IgD-negative memory B cell (primary cell): ENCODE data around the gene CHST6. TPM values are rescaled to one million over a fixed set of nuclear protein-coding genes. Genes with fewer than 3 reads are reported as not detected.
"Not testable (repeated sequence)": the region's sequence is repeated elsewhere in the genome, so short reads cannot be mapped to it uniquely, and the experiment has no call there.

Experiments used
- H3K27ac Mint-ChIP-seq, 3 donors: one replicate each; pipeline ENCODE4 v1.8.0; 2020 to 2022; ENCODE audit warnings: mild to moderate bottlenecking in 3 of 3, mixed read lengths in 3 of 3, moderate library complexity in 1 of 3
- H3K27me3 Mint-ChIP-seq: one replicate; pipeline ENCODE4 v1.8.0; 2021; ENCODE audit warnings: mixed read lengths
- H3K36me3 Mint-ChIP-seq: one replicate; pipeline ENCODE4 v1.8.0; 2020; ENCODE audit warnings: mild to moderate bottlenecking, mixed read lengths
- H3K4me1 Mint-ChIP-seq, 3 donors: one replicate each; pipeline ENCODE4 v1.8.0; 2020 to 2022; ENCODE audit warnings: mixed read lengths in 3 of 3, mild to moderate bottlenecking in 1 of 3
- H3K4me3 Mint-ChIP-seq, 4 donors: one replicate each; pipeline ENCODE4 v1.8.0; 2020 to 2022; ENCODE audit warnings: mild to moderate bottlenecking in 4 of 4, mixed read lengths in 4 of 4, moderate library complexity in 3 of 4
- H3K9me3 Mint-ChIP-seq, 3 donors: one replicate each; pipeline ENCODE4 v1.8.0; 2020 to 2021; ENCODE audit warnings: mixed read lengths in 3 of 3, mild to moderate bottlenecking in 1 of 3
- polyA plus RNA-seq: library from polyadenylated mRNA; unstranded; fragments of 300-500 nt; fragmentation: Illumina TruSeq; gene quantifications from one replicate; pipeline ENCODE4 v1.2.3, GENCODE V29; 2021

Gene CHST6
- polyA plus RNA-seq, 1 donor from 2014 or later, result 0.13 TPM

GRCh38 chr16:75526032-75526790 lies 31.0 kb upstream of the CHST6 start:
- H3K4me3 Mint-ChIP-seq, result peak overlapping the region in 1 of 4 donors; percentile 2
- no peaks in the 10 kb centered on the region for H3K9me3 Mint-ChIP-seq
- no peak overlapping the region for H3K27ac Mint-ChIP-seq
- H3K36me3 Mint-ChIP-seq, result no peaks in the 10 kb centered on the region
- H3K4me1 Mint-ChIP-seq, result peaks cover 4 to 8% (median 5%) of the 10 kb centered on the region in 3 donors
- no peaks in the 10 kb centered on the region for H3K27me3 Mint-ChIP-seq

GRCh38 chr16:75519175-75519574 lies 23.9 kb upstream of the CHST6 start:
- peak overlapping the region in 1 of 4 donors; percentile 35 for H3K4me3 Mint-ChIP-seq
- H3K27ac Mint-ChIP-seq, result no peak overlapping the region
- no peaks in the 10 kb centered on the region for H3K9me3 Mint-ChIP-seq
- H3K27me3 Mint-ChIP-seq, result no peaks in the 10 kb centered on the region
- H3K36me3 Mint-ChIP-seq, result no peaks in the 10 kb centered on the region
- H3K4me1 Mint-ChIP-seq, result peaks cover 8 to 13% (median 10%) of the 10 kb centered on the region in 3 donors

- not testable (repeated sequence) for H3K27me3 Mint-ChIP-seq, H3K36me3 Mint-ChIP-seq, H3K27ac Mint-ChIP-seq, H3K9me3 Mint-ChIP-seq
- peak overlapping the region; percentile 78 to 97 (median 88) for H3K4me3 Mint-ChIP-seq
- H3K4me1 Mint-ChIP-seq, result peaks cover 8 to 12% (median 10%) of the 10 kb centered on the region in 3 donors
Observed at GRCh38 chr16:75516189-75516966, 21.1 kb upstream of the CHST6 start.

- no peaks in the 10 kb centered on the region for H3K9me3 Mint-ChIP-seq
- peak overlapping the region in 1 of 4 donors; percentile 22 for H3K4me3 Mint-ChIP-seq
- no peak overlapping the region for H3K27ac Mint-ChIP-seq
- H3K4me1 Mint-ChIP-seq, result peaks cover 6 to 10% (median 8%) of the 10 kb centered on the region in 3 donors
- H3K27me3 Mint-ChIP-seq, result no peaks in the 10 kb centered on the region
- H3K36me3 Mint-ChIP-seq, result no peaks in the 10 kb centered on the region
Observed at GRCh38 chr16:75514296-75514695, 19.1 kb upstream of the CHST6 start.

- peaks cover 0 to 2% (median 0%) of the 10 kb centered on the region in 3 donors for H3K9me3 Mint-ChIP-seq
- no peaks in the 10 kb centered on the region for H3K4me1 Mint-ChIP-seq
- H3K4me3 Mint-ChIP-seq, result no peak overlapping the region
- no peaks in the 10 kb centered on the region for H3K36me3 Mint-ChIP-seq
- peaks cover 6% of the 10 kb centered on the region for H3K27me3 Mint-ChIP-seq
- H3K27ac Mint-ChIP-seq, result no peak overlapping the region
Observed at GRCh38 chr16:75506574-75506973, 11.3 kb upstream of the CHST6 start.

- H3K27ac Mint-ChIP-seq, result no peak overlapping the region
- no peaks in the 10 kb centered on the region for H3K36me3 Mint-ChIP-seq
- no peaks in the 10 kb centered on the region for H3K4me1 Mint-ChIP-seq
- no peak overlapping the region for H3K4me3 Mint-ChIP-seq
- H3K27me3 Mint-ChIP-seq, result peaks cover 7% of the 10 kb centered on the region
- H3K9me3 Mint-ChIP-seq, result peaks cover 0 to 2% (median 0%) of the 10 kb centered on the region in 3 donors
Observed at GRCh38 chr16:75506107-75506506, 10.9 kb upstream of the CHST6 start.

- Mint-ChIP-seq H3K4me1 (no peaks in the 10 kb centered on the region), H3K9me3 (peaks cover 0 to 2% (median 0%) of the 10 kb centered on the region in 3 donors), H3K27ac (no peak overlapping the region), H3K36me3 (no peaks in the 10 kb centered on the region), H3K27me3 (peaks cover 9% of the 10 kb centered on the region), H3K4me3 (no peak overlapping the region)
Observed at GRCh38 chr16:75503801-75504200, 8.6 kb upstream of the CHST6 start.

- Mint-ChIP-seq H3K27me3 (peaks cover 6% of the 10 kb centered on the region), H3K9me3 (peaks cover 0 to 2% (median 0%) of the 10 kb centered on the region in 3 donors), H3K27ac (no peak overlapping the region), H3K4me3 (no peak overlapping the region), H3K36me3 (no peaks in the 10 kb centered on the region), H3K4me1 (no peaks in the 10 kb centered on the region)
Observed at GRCh38 chr16:75502916-75503605, 7.8 kb upstream of the CHST6 start.

- H3K36me3 Mint-ChIP-seq, H3K9me3 Mint-ChIP-seq, H3K4me1 Mint-ChIP-seq, H3K27ac Mint-ChIP-seq, H3K4me3 Mint-ChIP-seq: not testable (repeated sequence)
- H3K27me3 Mint-ChIP-seq, result peaks cover 12% of the 10 kb centered on the region
Observed at GRCh38 chr16:75501820-75502219, 6.6 kb upstream of the CHST6 start.

- no peaks in the 10 kb centered on the region for H3K36me3 Mint-ChIP-seq
- H3K27me3 Mint-ChIP-seq, result peaks cover 14% of the 10 kb centered on the region
- no peaks in the 10 kb centered on the region for H3K4me1 Mint-ChIP-seq
- peaks cover 0 to 2% (median 0%) of the 10 kb centered on the region in 3 donors for H3K9me3 Mint-ChIP-seq
- H3K27ac Mint-ChIP-seq, result no peak overlapping the region
- H3K4me3 Mint-ChIP-seq, result no peak overlapping the region
Observed at GRCh38 chr16:75501359-75501758, 6.1 kb upstream of the CHST6 start.

- not testable (repeated sequence) for H3K27ac Mint-ChIP-seq
Observed at GRCh38 chr16:75498605-75499322, 3.5 kb upstream of the CHST6 start.

GRCh38 chr16:75497558-75497957 lies 2.3 kb upstream of the CHST6 start:
- Mint-ChIP-seq H3K36me3 (no peaks in the 10 kb centered on the region), H3K4me1 (peaks cover 2 to 9% (median 8%) of the 10 kb centered on the region in 3 donors), H3K27ac (no peak overlapping the region), H3K4me3 (no peak overlapping the region), H3K9me3 (peaks cover 0 to under 1% (median 0%) of the 10 kb centered on the region in 3 donors), H3K27me3 (peaks cover 25% of the 10 kb centered on the region)

More at GRCh38 chr16:75498605-75499322, 3.5 kb upstream of the CHST6 start:
- H3K9me3 Mint-ChIP-seq, H3K4me1 Mint-ChIP-seq, H3K4me3 Mint-ChIP-seq, H3K36me3 Mint-ChIP-seq: not testable (repeated sequence)
- H3K27me3 Mint-ChIP-seq, result peaks cover 23% of the 10 kb centered on the region

GRCh38 chr16:75494661-75495075 lies 573 bp downstream of the CHST6 start:
- H3K9me3 Mint-ChIP-seq, result no peaks in the 10 kb centered on the region
- peak overlapping the region; percentile 56 to 87 (median 74) for H3K4me3 Mint-ChIP-seq
- H3K27me3 Mint-ChIP-seq, result peaks cover 19% of the 10 kb centered on the region
- H3K36me3 Mint-ChIP-seq, result no peaks in the 10 kb centered on the region
- H3K27ac Mint-ChIP-seq, result no peak overlapping the region
- H3K4me1 Mint-ChIP-seq, result peaks cover 5 to 12% (median 11%) of the 10 kb centered on the region in 3 donors

- Mint-ChIP-seq H3K27ac (no peak overlapping the region), H3K27me3 (peaks cover 19% of the 10 kb centered on the region), H3K9me3 (no peaks in the 10 kb centered on the region), H3K36me3 (no peaks in the 10 kb centered on the region), H3K4me3 (peak overlapping the region in 3 of 4 donors; percentile 56 to 87 (median 85)), H3K4me1 (peaks cover 5 to 12% (median 11%) of the 10 kb centered on the region in 3 donors)
Observed at GRCh38 chr16:75494184-75494583, 1.1 kb downstream of the CHST6 start.
